IMR-90 (cell line): Measurements from ENCODE around the gene IFIT5.
"Not testable (repeated sequence)": the region's sequence is repeated elsewhere in the genome, so short reads cannot be mapped to it uniquely, and the experiment has no call there.

Experiments used
- CEBPB ChIP-seq: IDR thresholded peaks from 2 replicates; pipeline ENCODE4 v1.6.1; 2012; ENCODE audit warnings: low read depth, low read length, improper control_type of control experiment
- CHD1 ChIP-seq: IDR thresholded peaks from 2 replicates; pipeline ENCODE4 v1.6.1; 2012; ENCODE audit warnings: low read depth, low read length, improper control_type of control experiment
- CTCF ChIP-seq: conservative IDR thresholded peaks from 2 replicates; pipeline ENCODE4 v1.5.1; 2012; ENCODE audit warnings: mild to moderate bottlenecking, low read depth, low read length, improper control_type of control experiment
- ELK1 ChIP-seq: fragments of 150-350 bp; IDR thresholded peaks from 2 replicates; pipeline ENCODE4 v1.6.1; 2016; ENCODE audit warnings: low read depth, mild to moderate bottlenecking, low read length, moderate library complexity, borderline replicate concordance
- FOS ChIP-seq: fragments of 150-350 bp; IDR thresholded peaks from 2 replicates; pipeline ENCODE4 v1.6.1; 2016; ENCODE audit warnings: low read depth, low read length
- MAFK ChIP-seq: IDR thresholded peaks from 2 replicates; pipeline ENCODE4 v1.6.1; 2012; ENCODE audit warnings: low read depth, low read length, improper control_type of control experiment
- MAZ ChIP-seq: IDR thresholded peaks from 2 replicates; pipeline ENCODE4 v1.6.1; 2012; ENCODE audit warnings: low read depth, mild to moderate bottlenecking, low read length, improper control_type of control experiment, moderate library complexity, borderline replicate concordance
- NFE2L2 ChIP-seq: fragments of 150-350 bp; IDR thresholded peaks from 2 replicates; pipeline ENCODE4 v1.6.1; 2016; ENCODE audit warnings: low read depth, mild to moderate bottlenecking, low read length
- POLR2A ChIP-seq: IDR thresholded peaks from 2 replicates; pipeline ENCODE4 v1.6.1; 2012; ENCODE audit warnings: mild to moderate bottlenecking, low read depth, low read length
- RAD21 ChIP-seq: IDR thresholded peaks from 2 replicates; pipeline ENCODE4 v1.6.1; 2012; ENCODE audit warnings: low read length, improper control_type of control experiment
- RCOR1 ChIP-seq: IDR thresholded peaks from 2 replicates; pipeline ENCODE4 v1.6.1; 2012; ENCODE audit warnings: mild to moderate bottlenecking, low read length, improper control_type of control experiment; ENCODE audit not compliant: insufficient replicate concordance
- RFX5 ChIP-seq: IDR thresholded peaks from 2 replicates; pipeline ENCODE4 v1.8.0; 2012; ENCODE audit warnings: low read depth, mild to moderate bottlenecking, low read length, moderate library complexity
- SMC3 ChIP-seq: fragments of 150-350 bp; IDR thresholded peaks from 2 replicates; pipeline ENCODE4 v1.6.1; 2016; ENCODE audit warnings: low read depth, mild to moderate bottlenecking, antibody characterized with exemption, low read length, moderate library complexity
- USF2 ChIP-seq: fragments of 150-350 bp; IDR thresholded peaks from 2 replicates; pipeline ENCODE4 v1.6.1; 2017; ENCODE audit warnings: mild to moderate bottlenecking, antibody characterized with exemption, low read length, low read depth

- TF ChIP-seq CTCF, CEBPB, MAFK, USF2, POLR2A, RFX5, SMC3, FOS, RCOR1, MAZ, ELK1, RAD21, NFE2L2, CHD1: not testable (repeated sequence)
These were observed 8.2 kb upstream of the IFIT5 start for GRCh38 chr10:89406178-89406577.
